ENCODE data around the gene FAM135A. TPM values are rescaled to one million over a fixed set of nuclear protein-coding genes. Genes with fewer than 3 reads are reported as not detected.

Gene FAM135A
- total and polyA plus RNA-seq, 2 of the 4 experiments (the other 2 are of a cell fraction), result 2.2 to 7.9 TPM

DNA sequence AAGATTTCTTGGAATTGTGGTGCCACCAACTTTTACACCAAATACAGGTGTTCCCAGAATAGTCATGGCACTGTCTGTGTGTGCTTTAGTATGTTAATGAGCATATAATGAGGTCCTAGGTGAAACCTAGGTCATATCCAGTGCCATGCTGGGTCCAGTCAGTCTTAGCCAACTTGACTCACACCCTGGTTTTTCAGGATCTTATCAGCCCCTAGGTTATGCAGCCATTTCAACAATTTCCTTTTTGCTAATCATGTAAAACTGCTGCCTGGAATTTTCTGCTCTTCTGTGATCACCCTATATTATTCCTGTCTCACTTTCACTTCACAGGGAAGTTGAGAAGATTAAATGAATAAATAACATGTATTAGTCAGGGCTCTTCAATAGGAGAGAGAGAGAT, 177.1 kb downstream of the FAM135A start:
- in situ Hi-C loops (cut with MboI; ENCODE audit: low sequenced_read_pairs) (no loop called here), intact Hi-C loops (cut with micrococcal nuclease) (no loop called here), dilution Hi-C loops (cut with HindIII; ENCODE audit: low sequenced_read_pairs, unreplicated experiment) (no loop called here)
- Histone ChIP-seq H4K91ac (ENCODE audit: insufficient read depth, low read depth, low read length) (no peak overlapping the region), H2AK5ac (ENCODE audit: low read depth, low read length) (no peak overlapping the region), H2BK5ac (ENCODE audit: low read depth, low read length, poor library complexity, severe bottlenecking) (no peak overlapping the region), H3K27ac (ENCODE audit: insufficient read depth, low read length) (no peak overlapping the region), H2AK9ac (replicated peaks; ENCODE audit: low read depth, low read length, poor library complexity) (no peak overlapping the region), H3K56ac (ENCODE audit: extremely low read depth, insufficient read depth, low read length) (no peak overlapping the region), H4K8ac (ENCODE audit: low read depth in 2 of 2, low read length in 2 of 2) (no peak overlapping the region), H3K23ac (ENCODE audit: low read depth, low read length) (no peak overlapping the region), H3K4me3 (ENCODE audit: insufficient read depth, low read depth, low read length) (no peak overlapping the region), H3K79me1 (ENCODE audit: low read depth in 1 of 2, low read length in 2 of 2) (no peaks in the 10 kb centered on the region), H4K5ac (ENCODE audit: low read depth, low read length) (no peak overlapping the region), H3K9me3 (ENCODE audit: control insufficient read depth, insufficient read depth, low read length) (no peaks in the 10 kb centered on the region), H2BK15ac (ENCODE audit: low read depth, low read length) (no peak overlapping the region), H2BK20ac (ENCODE audit: low read depth, low read length) (no peak overlapping the region), H3K4me2 (ENCODE audit: low read depth, low read length) (no peak overlapping the region), H3K14ac (replicated peaks; ENCODE audit: low read depth, low read length) (no peak overlapping the region), H3K4me1 (ENCODE audit: control insufficient read depth, insufficient read depth, low read length) (no peaks in the 10 kb centered on the region), H3K27me3 (ENCODE audit: control insufficient read depth, insufficient read depth, low read length) (no peaks in the 10 kb centered on the region), H2BK120ac (ENCODE audit: low read depth, low read length) (no peak overlapping the region), H3K36me3 (ENCODE audit: control insufficient read depth, insufficient read depth, low read length) (0 out of 2 replicates have a peak, but pooled peaks cover under 1% of the 10 kb centered on the region), H3K9ac (ENCODE audit: low read depth, low read length) (no peak overlapping the region), H3K18ac (ENCODE audit: low read depth, low read length) (no peak overlapping the region), H3K9me1 (ENCODE audit: insufficient read depth, low read length) (no peaks in the 10 kb centered on the region), H2AFZ (replicated peaks; ENCODE audit: low read length, poor library complexity) (no peak overlapping the region), H4K20me1 (ENCODE audit: insufficient read depth, low read length) (no peaks in the 10 kb centered on the region), H3K4ac (ENCODE audit: low read depth, low read length) (no peak overlapping the region)
- no peak for DNase-seq
- TF ChIP-seq MAZ (IDR thresholded peaks at IDR 0.05; ENCODE audit: borderline replicate concordance, low read depth, low read length), result no peak
- no peak for TF ChIP-seq RCOR1 (IDR thresholded peaks at IDR 0.05; ENCODE audit: insufficient replicate concordance, low read length)
- no peak for TF ChIP-seq FOS (IDR thresholded peaks at IDR 0.05; ENCODE audit: low read depth, low read length)
- TF ChIP-seq RFX5 (IDR thresholded peaks at IDR 0.05; ENCODE audit: low read depth, low read length), result no peak
- TF ChIP-seq SMC3 (IDR thresholded peaks at IDR 0.05; ENCODE audit: low read depth, low read length), result no peak
- no peak for TF ChIP-seq MXI1 (IDR thresholded peaks at IDR 0.05; ENCODE audit: borderline replicate concordance, low read depth, low read length)
- TF ChIP-seq CHD1 (IDR thresholded peaks at IDR 0.05; ENCODE audit: low read depth, low read length), result no peak
- TF ChIP-seq RAD21 (IDR thresholded peaks at IDR 0.05; ENCODE audit: low read length), result no peak
- ATAC-seq (ENCODE audit: low read depth), result no peak
- CTCF ChIA-PET, result no interaction called here
- POLR2A ChIA-PET (ENCODE audit: unreplicated experiment), result no interaction called here
- no TSS peak for BruUV-seq (replicated peaks)

All from IMR-90 (cell line).